Measurements from ENCODE around the gene GLUL.
"Not testable (repeated sequence)": the region's sequence is repeated elsewhere in the genome, so short reads cannot be mapped to it uniquely, and the experiment has no call there.

The GLUL gene

DNA sequence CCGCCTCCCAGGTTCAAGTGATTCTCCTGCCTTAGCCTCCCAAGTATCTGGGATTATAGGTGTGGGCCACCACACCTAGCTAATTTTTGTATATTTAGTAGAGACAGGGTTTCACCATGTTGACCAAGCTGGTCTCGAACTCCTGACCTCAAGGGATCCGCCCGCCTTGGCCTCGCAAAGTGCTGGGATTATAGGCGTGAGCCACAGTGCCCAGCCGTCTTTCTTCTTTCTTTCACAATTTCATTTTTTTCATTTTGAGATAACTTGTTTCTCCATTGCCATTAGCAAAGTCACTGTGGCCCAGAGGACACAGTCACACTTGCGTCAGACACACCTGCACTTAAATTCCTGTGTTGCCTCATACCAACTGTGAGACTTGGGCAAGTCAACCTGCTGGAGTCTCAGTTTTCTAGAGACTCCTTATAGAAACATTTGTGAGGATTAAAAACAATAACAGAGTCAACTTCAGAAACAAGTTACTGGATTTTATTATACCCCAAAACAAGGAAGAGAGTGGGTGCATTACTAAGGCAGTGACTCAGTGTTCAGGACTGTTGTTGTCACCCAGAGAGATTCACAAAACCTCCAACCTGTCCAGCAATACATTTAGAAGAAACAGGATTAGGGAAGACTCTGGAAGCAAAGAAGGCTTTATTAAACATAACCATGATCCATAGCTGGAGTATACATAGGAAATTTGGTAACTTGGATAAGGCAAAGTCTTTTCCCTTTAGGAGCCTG lies 6.2 kb upstream of the GLUL start:
- in situ Hi-C loops (cut with MboI; ENCODE audit: low sequenced_read_pairs), result loop anchor here (5.0 to 10.0 kb wide), 2 partner anchors 256 to 313 kb away; no protein-coding TSS in a partner anchor

- in situ Hi-C loops (cut with MboI; ENCODE audit: low sequenced_read_pairs), result loop anchor here (5.0 to 10.0 kb wide), 2 partner anchors 254 to 311 kb away; no protein-coding TSS in a partner anchor
These were observed 4.3 kb upstream of the GLUL start for GRCh38 chr1:182395906-182396305.

GRCh38 chr1:182394055-182394775 lies 2.6 kb upstream of the GLUL start:
- in situ Hi-C loops (cut with MboI; ENCODE audit: low sequenced_read_pairs), result loop anchor here (10.0 kb wide), 1 partner anchor 309 kb away; no protein-coding TSS in a partner anchor

DNA sequence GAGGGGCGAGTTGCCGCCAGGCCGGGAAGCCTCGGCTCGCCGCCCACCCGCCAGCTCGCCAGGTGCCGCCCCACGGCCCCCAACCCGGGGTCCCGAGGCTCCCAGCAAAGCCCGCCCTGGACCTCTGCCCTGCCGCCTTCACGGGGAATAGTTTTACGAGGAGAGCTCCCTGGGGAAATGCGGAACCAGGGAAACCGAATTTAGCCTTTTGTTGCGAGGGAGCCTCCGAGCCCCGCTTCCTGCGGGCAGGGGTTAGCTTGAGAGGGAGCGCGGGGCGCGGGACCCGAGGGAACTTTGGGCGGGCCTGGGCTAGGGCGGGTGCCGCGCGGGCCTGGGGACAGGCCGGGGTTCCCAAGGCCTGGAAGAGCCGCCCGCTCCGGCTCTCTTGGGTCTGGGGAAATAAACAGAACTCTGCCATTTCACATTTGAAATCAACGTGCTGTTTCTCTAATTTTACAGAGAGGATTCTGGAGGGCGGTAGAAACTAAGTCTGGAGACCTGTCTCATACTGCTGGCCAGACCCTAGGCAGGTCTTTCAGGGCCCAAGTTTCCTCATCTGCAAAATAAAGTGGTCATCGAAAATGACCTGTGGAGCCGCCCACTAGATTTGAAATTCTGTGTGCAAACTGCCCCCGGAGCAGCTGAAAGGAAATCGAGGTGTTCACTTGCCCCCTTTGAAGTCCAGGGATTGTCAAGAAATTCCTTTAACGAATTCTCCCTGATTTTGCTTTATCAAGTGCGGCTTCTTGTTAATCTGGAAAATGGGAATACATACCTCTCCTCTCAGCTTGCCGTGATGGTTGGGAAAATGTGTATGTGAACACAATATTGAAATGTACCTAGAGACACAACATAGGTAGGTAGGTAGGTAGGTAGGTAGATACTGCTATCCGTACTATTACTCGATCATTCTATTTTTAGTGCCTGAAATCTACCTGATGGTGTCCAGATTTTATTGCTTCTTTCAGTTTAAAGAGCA lies 749 bp upstream of the GLUL start:
- in situ Hi-C loops (cut with MboI; ENCODE audit: low sequenced_read_pairs), result loop anchor here (10.0 kb wide), 1 partner anchor 308 kb away; no protein-coding TSS in a partner anchor

DNA sequence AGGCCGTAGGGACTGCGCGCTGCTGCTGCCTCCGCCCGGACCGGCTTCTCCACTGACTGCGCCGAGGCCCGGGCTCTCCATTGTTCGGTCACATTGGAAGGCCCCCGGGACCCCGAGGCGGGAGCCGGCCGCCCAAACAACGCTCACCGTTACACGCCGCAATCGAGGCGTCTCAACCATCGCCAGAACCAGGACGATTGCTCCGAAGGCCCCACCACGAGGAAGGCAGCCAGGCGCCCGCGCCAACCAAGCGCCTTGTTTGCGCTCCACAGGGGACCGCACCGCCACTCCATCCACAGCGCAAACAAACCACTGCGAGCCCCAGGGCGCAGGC lies 595 bp downstream of the GLUL start:
- in situ Hi-C loops (cut with MboI; ENCODE audit: low sequenced_read_pairs), result loop anchor here (10.0 kb wide), 1 partner anchor 306 kb away; no protein-coding TSS in a partner anchor

- in situ Hi-C loops (cut with MboI; ENCODE audit: low sequenced_read_pairs), result loop anchor here (10.0 kb wide), 1 partner anchor 305 kb away; no protein-coding TSS in a partner anchor
These were observed 2.0 kb downstream of the GLUL start for GRCh38 chr1:182389619-182390047.

GRCh38 chr1:182388392-182389134 lies 3.0 kb downstream of the GLUL start:
- in situ Hi-C loops (cut with MboI; ENCODE audit: low sequenced_read_pairs), result no loop called here

GRCh38 chr1:182387566-182387965 lies 4.0 kb downstream of the GLUL start:
- in situ Hi-C loops (cut with MboI; ENCODE audit: low sequenced_read_pairs), result no loop called here

- in situ Hi-C loops (cut with MboI; ENCODE audit: low sequenced_read_pairs), result no loop called here
These were observed 4.6 kb downstream of the GLUL start for GRCh38 chr1:182386980-182387379.

GRCh38 chr1:182385885-182386853 lies 5.4 kb downstream of the GLUL start:
- in situ Hi-C loops (cut with MboI; ENCODE audit: low sequenced_read_pairs), result no loop called here

- in situ Hi-C loops (cut with MboI; ENCODE audit: low sequenced_read_pairs), result no loop called here
These were observed 7.1 kb downstream of the GLUL start for GRCh38 chr1:182384387-182384960.

DNA sequence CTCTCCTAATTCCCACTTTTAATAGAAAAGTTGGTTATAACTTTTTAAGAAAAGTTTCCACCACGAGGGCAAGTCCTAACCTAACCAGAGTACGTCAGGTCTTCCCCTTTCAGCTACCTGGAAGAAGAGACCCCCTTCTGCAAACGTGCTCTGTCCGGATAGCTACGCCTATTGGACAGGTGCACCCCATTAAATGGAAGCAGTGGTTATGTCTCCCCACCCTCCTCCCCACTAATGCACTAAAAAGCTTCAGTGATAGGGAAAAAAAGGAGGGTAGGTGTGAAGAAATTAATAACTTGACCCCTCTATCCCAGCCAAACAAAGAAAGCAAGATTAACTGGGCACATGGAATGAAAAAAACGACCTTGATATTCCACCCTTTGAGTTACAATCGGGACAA lies 7.7 kb downstream of the GLUL start:
- in situ Hi-C loops (cut with MboI; ENCODE audit: low sequenced_read_pairs), result no loop called here

DNA sequence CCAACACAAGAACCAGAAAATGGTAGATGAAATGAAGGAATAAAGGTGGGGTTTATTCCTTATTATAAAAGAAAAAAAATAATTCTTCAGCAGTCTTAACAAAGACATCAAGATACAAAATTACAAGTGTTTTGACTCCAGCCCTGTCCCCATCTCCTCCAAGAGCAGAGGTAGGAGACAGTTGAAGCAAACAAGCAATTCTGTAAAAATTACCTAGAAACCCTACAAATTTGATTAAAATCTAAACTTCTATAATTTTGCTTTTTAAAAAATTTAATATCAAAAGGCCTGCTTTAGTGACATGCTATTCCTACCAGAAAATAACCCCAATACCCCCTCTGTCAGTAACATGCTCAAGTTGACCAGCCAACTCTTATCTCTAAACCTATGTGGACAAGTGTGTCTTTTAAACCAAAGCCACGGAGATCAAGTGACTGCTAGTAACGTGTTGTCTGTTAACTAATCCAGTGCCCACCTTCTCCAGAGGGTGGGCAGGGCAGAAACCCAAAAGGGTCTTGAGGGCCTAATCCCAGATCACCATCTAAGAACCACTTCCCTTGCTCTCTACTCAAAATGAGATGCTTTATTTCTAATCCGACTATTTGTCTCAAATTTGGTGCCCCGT lies 8.4 kb downstream of the GLUL start:
- in situ Hi-C loops (cut with MboI; ENCODE audit: low sequenced_read_pairs), result no loop called here

- in situ Hi-C loops (cut with MboI; ENCODE audit: low sequenced_read_pairs), result no loop called here
These were observed 9.4 kb downstream of the GLUL start for GRCh38 chr1:182381962-182382819.

- in situ Hi-C loops (cut with MboI; ENCODE audit: low sequenced_read_pairs), result no loop called here
These were observed 11.4 kb downstream of the GLUL start for GRCh38 chr1:182380199-182380598.

GRCh38 chr1:182379781-182380180 lies 11.8 kb downstream of the GLUL start:
- in situ Hi-C loops (cut with MboI; ENCODE audit: low sequenced_read_pairs), result not testable (repeated sequence)

GRCh38 chr1:182376936-182377574 lies 14.5 kb downstream of the GLUL start:
- in situ Hi-C loops (cut with MboI; ENCODE audit: low sequenced_read_pairs), result no loop called here

Data from HL-60/S4 (cell line).